ENCODE measurements around the gene ECHS1. TPM values are rescaled to one million over a fixed set of nuclear protein-coding genes. Genes with fewer than 3 reads are reported as not detected.
A peak's percentile ranks its signal among the peaks of the same experiment; 100 is the strongest.

The ECHS1 gene
- total RNA-seq, 1 donor from 2014 or later: 127 TPM

- Histone ChIP-seq H3K36me3 (ENCODE audit: control insufficient read depth, insufficient read depth, low read length) (no peaks in the 10 kb centered on the region), H3K27me3 (ENCODE audit: control insufficient read depth, insufficient read depth, low read length) (peaks cover 59% of the 10 kb centered on the region), H3K4me3 (ENCODE audit: low read depth, low read length) (peak overlapping the region; percentile 23)
- no peak for TF ChIP-seq CTCF (IDR thresholded peaks at IDR 0.05; ENCODE audit: insufficient read depth, low read length, poor library complexity, severe bottlenecking)
- DNase-seq (ENCODE audit: low read depth): no peak
Measured at GRCh38 chr10:133334503-133335245, 38.5 kb downstream of the ECHS1 start.

GRCh38 chr10:133332936-133333699 is 40.0 kb downstream of the ECHS1 start:
- no peak for DNase-seq (ENCODE audit: low read depth)
- no peaks in the 10 kb centered on the region for H3K36me3 ChIP-seq (ENCODE audit: control insufficient read depth, insufficient read depth, low read length)
- H3K27me3 ChIP-seq (ENCODE audit: control insufficient read depth, insufficient read depth, low read length): peaks cover 66% of the 10 kb centered on the region
- no peak for TF ChIP-seq CTCF (IDR thresholded peaks at IDR 0.05; ENCODE audit: insufficient read depth, low read length, poor library complexity, severe bottlenecking)
- no peak overlapping the region for H3K4me3 ChIP-seq (ENCODE audit: low read depth, low read length)

- peaks cover 64% of the 10 kb centered on the region for H3K27me3 ChIP-seq (ENCODE audit: control insufficient read depth, insufficient read depth, low read length)
- no peak overlapping the region for H3K4me3 ChIP-seq (ENCODE audit: low read depth, low read length)
- H3K36me3 ChIP-seq (ENCODE audit: control insufficient read depth, insufficient read depth, low read length): no peaks in the 10 kb centered on the region
- peak; percentile 96 for TF ChIP-seq CTCF (IDR thresholded peaks at IDR 0.05; ENCODE audit: insufficient read depth, low read length, poor library complexity, severe bottlenecking)
- DNase-seq (ENCODE audit: low read depth): no peak
Measured at GRCh38 chr10:133329491-133330202, 43.5 kb downstream of the ECHS1 start.

GRCh38 chr10:133328358-133329343 is 44.5 kb downstream of the ECHS1 start:
- Histone ChIP-seq H3K36me3 (ENCODE audit: control insufficient read depth, insufficient read depth, low read length) (no peaks in the 10 kb centered on the region), H3K4me3 (ENCODE audit: low read depth, low read length) (no peak overlapping the region), H3K27me3 (ENCODE audit: control insufficient read depth, insufficient read depth, low read length) (peaks cover 61% of the 10 kb centered on the region)
- TF ChIP-seq CTCF (IDR thresholded peaks at IDR 0.05; ENCODE audit: insufficient read depth, low read length, poor library complexity, severe bottlenecking): no peak
- DNase-seq (ENCODE audit: low read depth): no peak

GRCh38 chr10:133327651-133328357 is 45.4 kb downstream of the ECHS1 start:
- no peak for TF ChIP-seq CTCF (IDR thresholded peaks at IDR 0.05; ENCODE audit: insufficient read depth, low read length, poor library complexity, severe bottlenecking)
- H3K4me3 ChIP-seq (ENCODE audit: low read depth, low read length): no peak overlapping the region
- peaks cover 55% of the 10 kb centered on the region for H3K27me3 ChIP-seq (ENCODE audit: control insufficient read depth, insufficient read depth, low read length)

More at GRCh38 chr10:133327651-133328357, 45.4 kb downstream of the ECHS1 start:
- H3K36me3 ChIP-seq (ENCODE audit: control insufficient read depth, insufficient read depth, low read length): no peaks in the 10 kb centered on the region
- DNase-seq (ENCODE audit: low read depth): no peak

Measured in kidney epithelial cell (primary cell).